GM12878 (cell line): ENCODE results near the gene PSMA7. TPM values are rescaled to one million over a fixed set of nuclear protein-coding genes. Genes with fewer than 3 reads are reported as not detected.
A peak's percentile ranks its signal among the peaks of the same experiment; 100 is the strongest.

ENCODE experiments used
- ATAC-seq: fragments of 200-7000 bp; cut with Tn5 transposase; 3 replicates; pipeline ENCODE4 v1.9.1; 2020; ENCODE audit warnings: mild to moderate bottlenecking, moderate library complexity
- Bru-seq: library from RNA; stranded (reverse); fragments of 400-500 nt; gene quantifications from one replicate; lab custom pipeline; 2021; lab: Mats Ljungman, UMichigan
- BruChase-seq, 2 experiments: library from RNA; stranded (reverse); fragments of 400-500 nt; gene quantifications; one replicate each; lab custom pipeline; 2021; lab: Mats Ljungman, UMichigan
- BruUV-seq: library from RNA; stranded (reverse); fragments of 400-500 nt; replicated peaks from 2 replicates; lab custom pipeline; 2021; lab: Mats Ljungman, UMichigan
- CTCF ChIA-PET: fragments of 300-600 bp; sonication (Branson Sonifier 250); formaldehyde crosslinking; extraction: SDS; loops from one replicate; lab custom pipeline; 2021; ENCODE audit warnings: inconsistent platforms; lab: Yijun Ruan, JAX
- POLR2A ChIA-PET: fragments of 350-600 bp; formaldehyde crosslinking; extraction: SDS; loops from one replicate; lab custom pipeline; 2021; ENCODE audit warnings: inconsistent platforms; lab: Charles Lee
- RAD21 ChIA-PET: fragments of 300-600 bp; sonication (Branson Sonifier 250); formaldehyde crosslinking; loops from one replicate; lab custom pipeline; 2023; ENCODE audit warnings: antibody characterized with exemption; ENCODE audit not compliant: unreplicated experiment; lab: Charles Lee
- SMC1A ChIA-PET: fragments of 300-600 bp; sonication (Branson Sonifier 250); formaldehyde crosslinking; loops from one replicate; lab custom pipeline; 2023; ENCODE audit not compliant: unreplicated experiment, uncharacterized antibody; lab: Charles Lee
- DNase-seq: peaks from one replicate; pipeline ENCODE4 v3.0.0-alpha.2; 2011; ENCODE audit warnings: low read depth, low spot score
- FAIRE-seq: peaks from 3 replicates; lab custom pipeline; 2011; peaks lifted over from hg19 to GRCh38; lab: Jason Lieb, UNC
- H2AFZ ChIP-seq: 2 replicates; pipeline ENCODE4 v1.6.0; 2011; ENCODE audit warnings: low read depth, low read length, control low read depth; ENCODE audit not compliant: control insufficient read depth
- H3K27ac ChIP-seq: 2 replicates; pipeline ENCODE4 v1.5.1; 2011; ENCODE audit warnings: control low read depth; ENCODE audit not compliant: control insufficient read depth, insufficient read depth
- H3K27me3 ChIP-seq, 2 experiments: replicated peaks in 1 of 2; 2 replicates each; pipeline versions ENCODE4 v1.6.0 to v1.6.1; 2011; ENCODE audit warnings: low read length in 1 of 2; ENCODE audit not compliant: control insufficient read depth in 2 of 2, insufficient read depth in 2 of 2
- H3K36me3 ChIP-seq, 2 experiments: 2 replicates each; pipeline ENCODE4 v1.5.1; 2011; ENCODE audit warnings: low read length in 1 of 2; ENCODE audit not compliant: control insufficient read depth in 2 of 2, insufficient read depth in 2 of 2
- H3K4me1 ChIP-seq: 2 replicates; pipeline ENCODE4 v1.6.1; 2011; ENCODE audit warnings: mild to moderate bottlenecking, low read length, moderate library complexity, mixed read lengths; ENCODE audit not compliant: control insufficient read depth, insufficient read depth
- H3K4me2 ChIP-seq: 2 replicates; pipeline ENCODE4 v1.6.0; 2011; ENCODE audit warnings: control low read depth; ENCODE audit not compliant: control insufficient read depth, insufficient read depth
- H3K4me3 ChIP-seq: fragments of 200-600 bp; sonication (generic); 2 replicates; pipeline ENCODE4 v1.5.1; 2016
- H3K79me2 ChIP-seq: 2 replicates; pipeline ENCODE4 v1.6.0; 2011; ENCODE audit warnings: low read length; ENCODE audit not compliant: control insufficient read depth, insufficient read depth
- H3K9ac ChIP-seq: 2 replicates; pipeline ENCODE4 v1.8.0; 2011; ENCODE audit warnings: low read length, control low read depth, mixed read lengths; ENCODE audit not compliant: control insufficient read depth, insufficient read depth
- H3K9me3 ChIP-seq: replicated peaks from 3 replicates; pipeline ENCODE4 v1.5.1; 2011; ENCODE audit warnings: mild to moderate bottlenecking, low read length; ENCODE audit not compliant: control insufficient read depth, insufficient read depth
- H4K20me1 ChIP-seq: 2 replicates; pipeline ENCODE4 v1.6.0; 2011; ENCODE audit not compliant: control insufficient read depth, insufficient read depth
- BMI1 ChIP-seq: fragments of 450-650 bp; IDR thresholded peaks from 2 replicates; pipeline ENCODE4 v1.6.1; 2016; ENCODE audit warnings: mild to moderate bottlenecking, moderate library complexity, borderline replicate concordance
- CREM ChIP-seq: IDR thresholded peaks from 2 replicates; pipeline ENCODE4 v1.6.1; 2014; ENCODE audit warnings: antibody characterized with exemption, low read depth
- SP1 ChIP-seq: IDR thresholded peaks from one replicate; pipeline ENCODE4 v1.6.1; 2011; ENCODE audit warnings: low read depth, low read length
- STAT1 ChIP-seq: fragments of 450-650 bp; conservative IDR thresholded peaks from 2 replicates; pipeline ENCODE4 v1.6.1; 2014; ENCODE audit warnings: antibody characterized with exemption, mild to moderate bottlenecking
- ZNF207 ChIP-seq: fragments of 450-650 bp; IDR thresholded peaks from 2 replicates; pipeline ENCODE4 v1.6.1; 2014; ENCODE audit warnings: antibody characterized with exemption, mild to moderate bottlenecking, borderline replicate concordance
- WGBS: methylation state at CpG from one replicate; pipeline ENCODE4 v1.1.6; 2016; ENCODE audit warnings: low lambda C conversion rate; ENCODE audit not compliant: insufficient replicate concordance, insufficient coverage; ENCODE audit errors: missing lambda C conversion rate; 5-methylcytosine and 5-hydroxymethylcytosine counted together
- in situ Hi-C: fragments of 300-500 bp; cut with MboI; formaldehyde crosslinking; loops from 9 replicates; pipeline ENCODE4 v1.14.3; 2018; ENCODE audit warnings: mixed read lengths
- intact Hi-C: fragments of 100-400 bp; cut with micrococcal nuclease; formaldehyde crosslinking; loops from one replicate; pipeline ENCODE4 v1.14.2; 2022; ENCODE audit not compliant: unreplicated experiment
- long read RNA-seq, 2 experiments: library from polyadenylated mRNA; unstranded; transcript quantifications; one replicate each; pipeline ENCODE4 v2.0.0, GENCODE V29; 2019 to 2020
- polyA minus RNA-seq, 3 experiments: library from RNA; depleted of rRNA, polyadenylated mRNA; stranded (reverse); fragments of >200 nt; gene quantifications; 2 replicates each; pipeline ENCODE4 v1.2.3, GENCODE V29; 2011
- polyA plus RNA-seq, 11 experiments: library from polyadenylated mRNA; depleted of rRNA in 4 of 11; unstranded in 6 of 11; stranded (reverse) in 5 of 11; fragments of >200 nt; fragmentation: Nextera tagmentation in 4 of 11; fragmentation: Illumina TruSeq in 1 of 11; extraction: Ambion mirVana in 4 of 11; extraction: Trizol in 1 of 11; gene quantifications; 1 replicate in 1 of 11; 2 replicates in 10 of 11; pipeline versions ENCODE4 v1.2.1 to v1.2.3, GENCODE V29; 2011 to 2016; ENCODE audit warnings: inconsistent platforms in 2 of 11, missing spikeins in 2 of 11, low read depth in 1 of 11
- total RNA-seq, 4 experiments: library from RNA; depleted of rRNA in 3 of 4; stranded (reverse); fragments of >200 nt in 3 of 4; fragmentation: Illumina TruSeq in 1 of 4; extraction: Trizol in 1 of 4; gene quantifications; 2 replicates each; pipeline versions ENCODE4 v1.2.1 to v1.2.3, GENCODE V29; 2013 to 2021
- TF ChIP-seq, protein P1 (sequence below): fragments of 450-650 bp; IDR thresholded peaks from 2 replicates; pipeline ENCODE4 v1.6.1; 2016; ENCODE audit warnings: mild to moderate bottlenecking
- TF ChIP-seq, protein P2 (sequence below): IDR thresholded peaks from 2 replicates; pipeline ENCODE4 v1.6.1; 2011; ENCODE audit warnings: borderline replicate concordance, low read depth, mild to moderate bottlenecking, moderate library complexity, mixed read lengths, low read length; ENCODE audit not compliant: insufficient read depth; ENCODE audit errors: extremely low read length
- TF ChIP-seq, protein P3 (sequence below): fragments of 450-650 bp; IDR thresholded peaks from 2 replicates; pipeline ENCODE4 v1.6.1; 2017; ENCODE audit warnings: antibody characterized with exemption, mild to moderate bottlenecking, moderate library complexity
- TF ChIP-seq, protein P4 (sequence below): fragments of 450-650 bp; IDR thresholded peaks from 2 replicates; pipeline ENCODE4 v1.6.1; 2017; ENCODE audit warnings: low read depth, mild to moderate bottlenecking, moderate library complexity

The PSMA7 gene
- 59.7 and 68.2 TPM in 2 replicates for total RNA-seq (2013; cell fraction: nucleolus; rRNA removed)
- total RNA-seq (2014; rRNA removed) (323 and 324 TPM in 2 replicates), total RNA-seq (2014; rRNA removed; fragmentation: Illumina TruSeq; extraction: Trizol) (210 and 216 TPM in 2 replicates), total RNA-seq (2021) (348 and 359 TPM in 2 replicates), polyA plus RNA-seq (2011; rRNA removed) (273 and 397 TPM in 2 replicates), polyA plus RNA-seq (2014; fragmentation: Illumina TruSeq; extraction: Trizol) (131 and 219 TPM in 2 replicates), polyA plus RNA-seq (2014; fragmentation: Nextera tagmentation; extraction: Ambion mirVana) (100 to 1,000 TPM; 333 to 546 TPM), polyA plus RNA-seq (2014; rRNA removed) (369 and 389 TPM in 2 replicates), polyA plus RNA-seq (2016; fragmentation: Nextera tagmentation; extraction: Ambion mirVana) (100 to 1,000 TPM; 824 to 857 TPM), polyA minus RNA-seq (2011; rRNA and poly(A)+ RNA removed) (170 and 184 TPM in 2 replicates), Bru-seq, nascent RNA (percentile 92 among the genes with signal in this experiment), BruChase-seq, experiment 1, labeled RNA remaining after a 6-hour chase (percentile 96 among the genes with signal in this experiment), BruChase-seq, experiment 2, labeled RNA remaining after a 2-hour chase (percentile 91 among the genes with signal in this experiment)
- 125 TPM for polyA plus RNA-seq (2011; ENCODE audit: low read depth)
- polyA plus RNA-seq (2011; cell fraction: cytosol; rRNA removed), result 444 and 554 TPM in 2 replicates
- 378 and 385 TPM in 2 replicates for polyA plus RNA-seq (2011; cell fraction: nucleus; rRNA removed)
- 199 and 211 TPM in 2 replicates for polyA plus RNA-seq (2012)
- polyA minus RNA-seq (2011; cell fraction: cytosol; rRNA and poly(A)+ RNA removed), result 58.0 and 86.2 TPM in 2 replicates
- 32.9 and 52.9 TPM in 2 replicates for polyA minus RNA-seq (2011; cell fraction: nucleus; rRNA and poly(A)+ RNA removed)
- long read RNA-seq, experiment 1, transcript PSMA7-203 (7 exons, 996 nt), result major isoform, 389 of 582 reads
- long read RNA-seq, experiment 1, transcript PSMA7-206 (4 exons, 548 nt), result minor isoform, 173 of 582 reads
- long read RNA-seq, experiment 1, partial matches to known transcripts, result 14 of 582 reads
- long read RNA-seq, experiment 1, other reads (novel, unspliced or antisense), result 4 of 582 reads
- long read RNA-seq, experiment 2, transcript PSMA7-205 (7 exons, 1,023 nt), result minor isoform, 8 of 977 reads
- long read RNA-seq, experiment 2, transcript PSMA7-201 (3 exons, 925 nt), result minor isoform, 7 of 977 reads
- long read RNA-seq, experiment 2, transcript PSMA7-203 (7 exons, 996 nt), result major isoform, 890 of 977 reads
- long read RNA-seq, experiment 2, transcript PSMA7-206 (4 exons, 548 nt), result minor isoform, 11 of 977 reads
- long read RNA-seq, experiment 2, partial matches to known transcripts, result 25 of 977 reads
- long read RNA-seq, experiment 2, other reads (novel, unspliced or antisense), result 36 of 977 reads

DNA sequence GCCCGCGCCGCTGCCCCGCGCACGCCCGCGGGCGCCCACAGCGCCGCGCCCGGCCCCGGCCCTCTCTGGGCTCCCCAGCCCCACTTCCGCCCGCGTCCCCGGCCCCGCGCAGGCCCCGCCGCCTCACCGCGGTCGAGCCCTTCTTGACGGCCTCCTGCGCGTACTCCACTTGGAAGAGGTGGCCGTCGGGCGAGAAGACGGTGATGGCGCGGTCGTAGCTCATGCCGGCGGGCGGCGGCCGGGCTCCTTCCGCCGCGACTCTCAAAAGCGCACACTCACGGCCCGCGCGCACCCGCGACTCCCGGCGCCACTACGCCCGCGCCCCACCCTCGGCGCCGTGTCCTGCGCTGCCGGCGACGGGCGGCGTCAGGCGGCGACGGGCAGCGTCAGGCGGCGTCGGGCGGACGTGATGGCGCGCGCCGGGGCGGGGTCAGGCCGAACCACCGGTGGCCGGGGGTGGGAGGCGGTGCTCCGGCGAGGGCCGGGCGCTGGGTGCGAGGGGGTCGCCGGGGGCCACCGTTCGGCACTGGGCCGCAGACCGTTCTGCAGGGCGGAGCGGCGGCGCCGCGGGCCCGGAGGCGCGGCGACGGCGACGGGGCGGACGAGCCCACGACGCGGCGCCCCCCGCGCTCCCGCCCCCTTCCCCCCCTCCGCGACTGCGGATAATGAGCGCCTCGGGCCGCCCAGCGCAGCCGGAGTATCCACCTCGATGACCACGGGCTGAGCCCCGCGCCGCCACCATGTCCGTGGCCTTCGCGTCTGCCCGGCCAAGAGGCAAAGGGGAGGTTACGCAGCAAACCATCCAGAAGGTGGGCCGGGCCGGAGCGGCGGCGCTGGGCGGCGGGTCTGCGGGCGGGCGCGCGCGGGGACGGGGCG is at the start of gene PSMA7, which contains the start of gene SS18L1:
PSMA7 (minus strand) TSS at position 314 of the 876 bp plus-strand sequence; CDS start at position 223, 91 bp downstream.
SS18L1 (plus strand) TSS at position 689 of the 876 bp plus-strand sequence; CDS start at position 741, 52 bp downstream.
- intact Hi-C loops (loop anchor here (2.0 to 5.0 kb wide), 2 partner anchors 21 to 81 kb away; partner anchors contain the start of gene LSM14B), in situ Hi-C loops (no loop called here)
- peak within 1 kb of the TSS; percentile 90 for H3K9ac ChIP-seq
- FAIRE-seq (peak; percentile 82), ATAC-seq (peak; percentile 88), DNase-seq (no peak)
- peak within 1 kb of the TSS; percentile 71 for H2AFZ ChIP-seq
- ChIA-PET RAD21 (no interaction called here), CTCF (interaction anchor here (0.6 to 1.0 kb wide), 3 partner anchors 17 to 132 kb away, joined by 3 read pairs; no protein-coding TSS in a partner anchor), SMC1A (interaction anchor here (1.8 kb wide), 1 partner anchor 22 kb away, joined by 7 read pairs; no protein-coding TSS in a partner anchor), POLR2A (interaction anchor here (1.0 to 1.4 kb wide), 3 partner anchors 22 to 76 kb away, joined by 3 to 6 read pairs (median 5); no protein-coding TSS in a partner anchor)
- peak within 1 kb of the TSS; percentile 93 for H3K4me3 ChIP-seq
- H4K20me1 ChIP-seq, result peaks cover 16% of the 10 kb centered on the region
- H3K9me3 ChIP-seq, result no peaks in the 10 kb centered on the region
- H3K27ac ChIP-seq, result peak within 1 kb of the TSS; percentile 80
- peak within 1 kb of the TSS; percentile 95 for H3K4me2 ChIP-seq
- H3K4me1 ChIP-seq, result peaks cover 12% of the 10 kb centered on the region
- peaks cover 81% of the 10 kb centered on the region for H3K79me2 ChIP-seq
- H3K27me3 ChIP-seq, result no peaks in the 10 kb centered on the region
- H3K36me3 ChIP-seq, result peaks cover 12 to 21% of the 10 kb centered on the region in 2 experiments
- no TSS peak for BruUV-seq
- 1% methylated on average over 86 of the region's 148 CpGs for WGBS
- TF ChIP-seq BMI1 (no peak), ZNF207 (no peak), CREM (peak; percentile 62; the same call in 1 of the 2 replicates), STAT1 (peak; percentile 75; the same call in 1 of the 2 replicates), SP1 (peak; percentile 58)
- TF ChIP-seq, protein P1, sequence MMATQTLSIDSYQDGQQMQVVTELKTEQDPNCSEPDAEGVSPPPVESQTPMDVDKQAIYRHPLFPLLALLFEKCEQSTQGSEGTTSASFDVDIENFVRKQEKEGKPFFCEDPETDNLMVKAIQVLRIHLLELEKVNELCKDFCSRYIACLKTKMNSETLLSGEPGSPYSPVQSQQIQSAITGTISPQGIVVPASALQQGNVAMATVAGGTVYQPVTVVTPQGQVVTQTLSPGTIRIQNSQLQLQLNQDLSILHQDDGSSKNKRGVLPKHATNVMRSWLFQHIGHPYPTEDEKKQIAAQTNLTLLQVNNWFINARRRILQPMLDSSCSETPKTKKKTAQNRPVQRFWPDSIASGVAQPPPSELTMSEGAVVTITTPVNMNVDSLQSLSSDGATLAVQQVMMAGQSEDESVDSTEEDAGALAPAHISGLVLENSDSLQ, result no peak
- TF ChIP-seq, protein P2, sequence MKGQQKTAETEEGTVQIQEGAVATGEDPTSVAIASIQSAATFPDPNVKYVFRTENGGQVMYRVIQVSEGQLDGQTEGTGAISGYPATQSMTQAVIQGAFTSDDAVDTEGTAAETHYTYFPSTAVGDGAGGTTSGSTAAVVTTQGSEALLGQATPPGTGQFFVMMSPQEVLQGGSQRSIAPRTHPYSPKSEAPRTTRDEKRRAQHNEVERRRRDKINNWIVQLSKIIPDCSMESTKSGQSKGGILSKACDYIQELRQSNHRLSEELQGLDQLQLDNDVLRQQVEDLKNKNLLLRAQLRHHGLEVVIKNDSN, result no peak
- TF ChIP-seq, protein P3, sequence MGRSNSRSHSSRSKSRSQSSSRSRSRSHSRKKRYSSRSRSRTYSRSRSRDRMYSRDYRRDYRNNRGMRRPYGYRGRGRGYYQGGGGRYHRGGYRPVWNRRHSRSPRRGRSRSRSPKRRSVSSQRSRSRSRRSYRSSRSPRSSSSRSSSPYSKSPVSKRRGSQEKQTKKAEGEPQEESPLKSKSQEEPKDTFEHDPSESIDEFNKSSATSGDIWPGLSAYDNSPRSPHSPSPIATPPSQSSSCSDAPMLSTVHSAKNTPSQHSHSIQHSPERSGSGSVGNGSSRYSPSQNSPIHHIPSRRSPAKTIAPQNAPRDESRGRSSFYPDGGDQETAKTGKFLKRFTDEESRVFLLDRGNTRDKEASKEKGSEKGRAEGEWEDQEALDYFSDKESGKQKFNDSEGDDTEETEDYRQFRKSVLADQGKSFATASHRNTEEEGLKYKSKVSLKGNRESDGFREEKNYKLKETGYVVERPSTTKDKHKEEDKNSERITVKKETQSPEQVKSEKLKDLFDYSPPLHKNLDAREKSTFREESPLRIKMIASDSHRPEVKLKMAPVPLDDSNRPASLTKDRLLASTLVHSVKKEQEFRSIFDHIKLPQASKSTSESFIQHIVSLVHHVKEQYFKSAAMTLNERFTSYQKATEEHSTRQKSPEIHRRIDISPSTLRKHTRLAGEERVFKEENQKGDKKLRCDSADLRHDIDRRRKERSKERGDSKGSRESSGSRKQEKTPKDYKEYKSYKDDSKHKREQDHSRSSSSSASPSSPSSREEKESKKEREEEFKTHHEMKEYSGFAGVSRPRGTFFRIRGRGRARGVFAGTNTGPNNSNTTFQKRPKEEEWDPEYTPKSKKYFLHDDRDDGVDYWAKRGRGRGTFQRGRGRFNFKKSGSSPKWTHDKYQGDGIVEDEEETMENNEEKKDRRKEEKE, result peak; percentile 90
- TF ChIP-seq, protein P4, sequence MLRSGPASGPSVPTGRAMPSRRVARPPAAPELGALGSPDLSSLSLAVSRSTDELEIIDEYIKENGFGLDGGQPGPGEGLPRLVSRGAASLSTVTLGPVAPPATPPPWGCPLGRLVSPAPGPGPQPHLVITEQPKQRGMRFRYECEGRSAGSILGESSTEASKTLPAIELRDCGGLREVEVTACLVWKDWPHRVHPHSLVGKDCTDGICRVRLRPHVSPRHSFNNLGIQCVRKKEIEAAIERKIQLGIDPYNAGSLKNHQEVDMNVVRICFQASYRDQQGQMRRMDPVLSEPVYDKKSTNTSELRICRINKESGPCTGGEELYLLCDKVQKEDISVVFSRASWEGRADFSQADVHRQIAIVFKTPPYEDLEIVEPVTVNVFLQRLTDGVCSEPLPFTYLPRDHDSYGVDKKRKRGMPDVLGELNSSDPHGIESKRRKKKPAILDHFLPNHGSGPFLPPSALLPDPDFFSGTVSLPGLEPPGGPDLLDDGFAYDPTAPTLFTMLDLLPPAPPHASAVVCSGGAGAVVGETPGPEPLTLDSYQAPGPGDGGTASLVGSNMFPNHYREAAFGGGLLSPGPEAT, result no peak
